Bronchial epithelial cell (primary cell): ENCODE data around the gene CCDC82. TPM values are rescaled to one million over a fixed set of nuclear protein-coding genes. Genes with fewer than 3 reads are reported as not detected.
"Not testable (repeated sequence)": the region's sequence is repeated elsewhere in the genome, so short reads cannot be mapped to it uniquely, and the experiment has no call there.

Experiments
- DNase-seq: peaks from one replicate; pipeline ENCODE4 v3.0.0-alpha.2; 2010; ENCODE audit warnings: low read depth
- FAIRE-seq: peaks from 2 replicates; lab custom pipeline; 2011; peaks lifted over from hg19 to GRCh38; lab: Jason Lieb, UNC
- H3K27me3 ChIP-seq: 2 replicates; pipeline ENCODE4 v1.5.1; 2011; ENCODE audit warnings: low read length; ENCODE audit not compliant: control insufficient read depth, insufficient read depth
- H3K36me3 ChIP-seq: 2 replicates; pipeline ENCODE4 v1.5.1; 2011; ENCODE audit warnings: low read length; ENCODE audit not compliant: control insufficient read depth, insufficient read depth
- H3K4me3 ChIP-seq: 2 replicates; pipeline ENCODE4 v1.5.1; 2011; ENCODE audit warnings: mild to moderate bottlenecking, low read depth, low read length, control low read depth
- CTCF ChIP-seq: IDR thresholded peaks from 2 replicates; pipeline ENCODE4 v1.5.1; 2011; ENCODE audit warnings: mild to moderate bottlenecking, moderate library complexity, low read length, control low read depth, inconsistent platforms; ENCODE audit not compliant: insufficient read depth, severe bottlenecking
- total RNA-seq: library from RNA; depleted of rRNA; stranded (reverse); fragments of >200 nt; gene quantifications from 2 replicates; pipeline ENCODE4 v1.2.1, GENCODE V29; 2014

Gene CCDC82
- 8.2 and 10.2 TPM in 2 replicates for total RNA-seq

GRCh38 chr11:96389720-96390487 is at the start of gene CCDC82, which contains the start of gene JRKL:
CCDC82 (minus strand) TSS chr11:96389912; CDS start chr11:96384747, 5,165 bp downstream.
JRKL (plus strand) TSS chr11:96390013; CDS start chr11:96390650, 637 bp downstream.
- peaks cover 1% of the 10 kb centered on the region for H3K36me3 ChIP-seq
- no peaks in the 10 kb centered on the region for H3K27me3 ChIP-seq
- peak within 1 kb of the TSS; percentile 68 for H3K4me3 ChIP-seq
- FAIRE-seq (no peak), DNase-seq (peak; percentile 84)
- TF ChIP-seq CTCF, result no peak

- H3K27me3 ChIP-seq, FAIRE-seq, H3K36me3 ChIP-seq, H3K4me3 ChIP-seq, DNase-seq: not testable (repeated sequence)
Measured at GRCh38 chr11:96432654-96433053, 42.9 kb upstream of the CCDC82 start.

GRCh38 chr11:96430668-96431067 is 41.0 kb upstream of the CCDC82 start:
- no peak for FAIRE-seq
- H3K4me3 ChIP-seq, result no peak overlapping the region
- H3K27me3 ChIP-seq, result no peaks in the 10 kb centered on the region
- DNase-seq, result no peak
- no peak for TF ChIP-seq CTCF
- no peaks in the 10 kb centered on the region for H3K36me3 ChIP-seq

- no peak overlapping the region for H3K4me3 ChIP-seq
- FAIRE-seq (no peak), DNase-seq (peak; percentile 37)
- no peaks in the 10 kb centered on the region for H3K36me3 ChIP-seq
- TF ChIP-seq CTCF, result no peak
- H3K27me3 ChIP-seq, result no peaks in the 10 kb centered on the region
Measured at GRCh38 chr11:96424693-96425092, 35.0 kb upstream of the CCDC82 start.

- TF ChIP-seq CTCF, result no peak
Measured at GRCh38 chr11:96413408-96413807, 23.7 kb upstream of the CCDC82 start.

GRCh38 chr11:96412761-96413381 is 23.2 kb upstream of the CCDC82 start:
- no peaks in the 10 kb centered on the region for H3K36me3 ChIP-seq
- DNase-seq (no peak), FAIRE-seq (no peak)
- H3K4me3 ChIP-seq, result no peak overlapping the region
- TF ChIP-seq CTCF, result no peak
- H3K27me3 ChIP-seq, result no peaks in the 10 kb centered on the region

More at GRCh38 chr11:96413408-96413807, 23.7 kb upstream of the CCDC82 start:
- H3K36me3 ChIP-seq, result no peaks in the 10 kb centered on the region
- no peak overlapping the region for H3K4me3 ChIP-seq
- peak; percentile 7 for FAIRE-seq
- peak; percentile 51 for DNase-seq
- no peaks in the 10 kb centered on the region for H3K27me3 ChIP-seq

- H3K4me3 ChIP-seq, result peak overlapping the region; percentile 3
- not testable (repeated sequence) for FAIRE-seq, H3K27me3 ChIP-seq, H3K36me3 ChIP-seq, DNase-seq
Measured at GRCh38 chr11:96411412-96411811, 21.7 kb upstream of the CCDC82 start.
